HepG2 (cell line): ENCODE data around the gene CST11. TPM values are rescaled to one million over a fixed set of nuclear protein-coding genes. Genes with fewer than 3 reads are reported as not detected.

Source experiments
- GATAD1 ChIP-seq: IDR thresholded peaks from 2 replicates; pipeline ENCODE4 v1.6.1; 2016; ENCODE audit warnings: missing genetic modification reagents, missing compliant biosample characterization
- GLMP ChIP-seq: sonication (generic); formaldehyde crosslinking; IDR thresholded peaks from 2 replicates; pipeline ENCODE4 v1.9.0; 2021; ENCODE audit warnings: missing genetic modification reagents, mild to moderate bottlenecking, borderline replicate concordance
- GZF1 ChIP-seq: sonication (generic); formaldehyde crosslinking; IDR thresholded peaks from 2 replicates; pipeline ENCODE4 v1.5.1; 2020; ENCODE audit warnings: mild to moderate bottlenecking, missing genetic modification reagents
- NCOR1 ChIP-seq: fragments of 200-600 bp; sonication (generic); IDR thresholded peaks from 2 replicates; pipeline ENCODE4 v1.7.0; 2017; ENCODE audit warnings: antibody characterized with exemption, low read length, borderline replicate concordance
- PTBP1 ChIP-seq: fragments of 200-400 bp; formaldehyde crosslinking; IDR thresholded peaks from 2 replicates; pipeline ENCODE4 v1.6.1; 2018; ENCODE audit warnings: low read length, low read depth; ENCODE audit not compliant: poor library complexity, severe bottlenecking
- RELA ChIP-seq: sonication (generic); formaldehyde crosslinking; IDR thresholded peaks from 2 replicates; pipeline ENCODE4 v1.4.0; 2020; ENCODE audit warnings: missing genetic modification reagents
- SNAPC5 ChIP-seq: sonication (generic); formaldehyde crosslinking; IDR thresholded peaks from 2 replicates; pipeline ENCODE4 v1.8.1; 2023; ENCODE audit warnings: mild to moderate bottlenecking, missing genetic modification reagents, borderline replicate concordance
- SRY ChIP-seq: sonication (generic); formaldehyde crosslinking; IDR thresholded peaks from 2 replicates; pipeline ENCODE4 v1.8.0; 2022; ENCODE audit warnings: mild to moderate bottlenecking, missing genetic modification reagents
- ZBTB38 ChIP-seq: sonication (generic); formaldehyde crosslinking; IDR thresholded peaks from 2 replicates; pipeline ENCODE4 v1.5.1; 2020; ENCODE audit warnings: mild to moderate bottlenecking, missing genetic modification reagents
- ZNF256 ChIP-seq: sonication (generic); formaldehyde crosslinking; conservative IDR thresholded peaks from 2 replicates; pipeline ENCODE4 v1.4.0; 2020; ENCODE audit warnings: missing genetic modification reagents
- ZNF350 ChIP-seq: sonication (generic); formaldehyde crosslinking; IDR thresholded peaks from 2 replicates; pipeline ENCODE4 v1.4.0; 2020; ENCODE audit warnings: mild to moderate bottlenecking, low read depth, missing genetic modification reagents, borderline replicate concordance
- ZNF407 ChIP-seq: sonication (generic); formaldehyde crosslinking; IDR thresholded peaks from one replicate; pipeline ENCODE4 v1.5.1; 2020; ENCODE audit warnings: mild to moderate bottlenecking, missing genetic modification reagents; ENCODE audit errors: not compliant biosample characterization
- ZNF44 ChIP-seq: sonication (generic); formaldehyde crosslinking; IDR thresholded peaks from 2 replicates; pipeline ENCODE4 v1.5.1; 2020; ENCODE audit warnings: mild to moderate bottlenecking, missing genetic modification reagents
- ZNF597 ChIP-seq: sonication (generic); formaldehyde crosslinking; IDR thresholded peaks from 2 replicates; pipeline ENCODE4 v1.5.0; 2020; ENCODE audit warnings: missing genetic modification reagents
- ZNF780A ChIP-seq: sonication (generic); formaldehyde crosslinking; IDR thresholded peaks from 2 replicates; pipeline ENCODE4 v1.8.0; 2022; ENCODE audit warnings: mild to moderate bottlenecking, missing genetic modification reagents, moderate library complexity
- ZSCAN12 ChIP-seq: sonication (generic); formaldehyde crosslinking; IDR thresholded peaks from 2 replicates; pipeline ENCODE4 v1.9.0; 2021; ENCODE audit warnings: mild to moderate bottlenecking, missing genetic modification reagents
- ZSCAN21 ChIP-seq: sonication (generic); formaldehyde crosslinking; IDR thresholded peaks from 2 replicates; pipeline ENCODE4 v1.8.0; 2022; ENCODE audit warnings: mild to moderate bottlenecking, missing genetic modification reagents, moderate library complexity, borderline replicate concordance
- polyA plus RNA-seq, 8 experiments: library from polyadenylated mRNA; depleted of rRNA in 3 of 8; stranded (reverse) in 7 of 8; unstranded in 1 of 8; fragments of >200 nt; fragmentation: Illumina TruSeq in 4 of 8; extraction: Trizol in 4 of 8; gene quantifications; 2 replicates each; pipeline versions ENCODE4 v1.2.1 to v1.2.3, GENCODE V29; 2011 to 2016; ENCODE audit warnings: low read depth in 4 of 8, missing spikeins in 1 of 8, mixed read lengths in 1 of 8; ENCODE audit not compliant: insufficient read depth in 1 of 8
- total RNA-seq, 5 experiments: library from RNA; depleted of rRNA; stranded (reverse); fragments of >200 nt; fragmentation: Illumina TruSeq; extraction: Trizol; gene quantifications; 2 replicates each; pipeline ENCODE4 v1.2.3, GENCODE V29; 2016; ENCODE audit warnings: low read depth in 1 of 5

CST11 gene
- total and polyA plus RNA-seq, 2 of the 13 experiments (the other 11 are each of a cell fraction or from before 2014, with no cell fraction given), result not detected

GRCh38 chr20:23420943-23421931, 31.4 kb downstream of the CST11 start, which contains the start of gene NAPB (continued):
- peak; percentile 94; the same call in 1 of the 2 replicates for TF ChIP-seq ZNF597
- peak; percentile 71; the same call in 1 of the 2 replicates for TF ChIP-seq ZNF350
- no peak for TF ChIP-seq NCOR1
- TF ChIP-seq ZNF780A, result peak; percentile 69; the same call in 1 of the 2 replicates
- peak; percentile 67; the same call in 1 of the 2 replicates for TF ChIP-seq SRY (CRISPR knock-in tag)
- TF ChIP-seq ZNF44 (CRISPR knock-in tag), result no peak
- peak; percentile 27 for TF ChIP-seq PTBP1
- no peak for TF ChIP-seq ZNF256 (CRISPR knock-in tag)
- peak; percentile 89 for TF ChIP-seq GATAD1 (CRISPR knock-in tag)
- TF ChIP-seq SNAPC5, result peak; percentile 87; the same call in 1 of the 2 replicates
- peak; percentile 91 for TF ChIP-seq RELA
- TF ChIP-seq ZSCAN12 (CRISPR knock-in tag), result 0 out of 2 replicates have a peak, but pooled peaks have one; percentile 40
- no peak for TF ChIP-seq GLMP
- TF ChIP-seq ZSCAN21 (CRISPR knock-in tag), result peak; percentile 75; the same call in 1 of the 2 replicates
- peak; percentile 93 for TF ChIP-seq ZBTB38 (CRISPR knock-in tag)
- peak; percentile 93 for TF ChIP-seq ZNF407 (CRISPR knock-in tag)
- peak; percentile 60; the same call in 1 of the 2 replicates for TF ChIP-seq GZF1 (CRISPR knock-in tag)
